Skin epidermis (tissue), 12 donors: ENCODE results near the gene FTL.

Source experiments
- H3K27ac ChIP-seq, 21 experiments: fragments of 200-600 bp; sonication (generic) in 11 of 21; one replicate each; pipeline ENCODE4 v1.5.0; 2020; ENCODE audit warnings: mild to moderate bottlenecking in 3 of 21, inconsistent platforms in 2 of 21, moderate library complexity in 2 of 21
- H3K4me3 ChIP-seq, 7 experiments: fragments of 200-600 bp; sonication (generic) in 2 of 7; one replicate each; pipeline ENCODE4 v1.5.0; 2020; ENCODE audit warnings: inconsistent platforms in 2 of 7, mild to moderate bottlenecking in 2 of 7, moderate library complexity in 1 of 7

Gene FTL

GRCh38 chr19:49014123-49014869 is 49.2 kb downstream of the FTL start:
- Histone ChIP-seq H3K27ac (no peak overlapping the region), H3K4me3 (no peak overlapping the region)

- H3K4me3 ChIP-seq: no peak overlapping the region
- no peak overlapping the region for H3K27ac ChIP-seq
Observed at GRCh38 chr19:49014870-49015255, 49.8 kb downstream of the FTL start.

DNA sequence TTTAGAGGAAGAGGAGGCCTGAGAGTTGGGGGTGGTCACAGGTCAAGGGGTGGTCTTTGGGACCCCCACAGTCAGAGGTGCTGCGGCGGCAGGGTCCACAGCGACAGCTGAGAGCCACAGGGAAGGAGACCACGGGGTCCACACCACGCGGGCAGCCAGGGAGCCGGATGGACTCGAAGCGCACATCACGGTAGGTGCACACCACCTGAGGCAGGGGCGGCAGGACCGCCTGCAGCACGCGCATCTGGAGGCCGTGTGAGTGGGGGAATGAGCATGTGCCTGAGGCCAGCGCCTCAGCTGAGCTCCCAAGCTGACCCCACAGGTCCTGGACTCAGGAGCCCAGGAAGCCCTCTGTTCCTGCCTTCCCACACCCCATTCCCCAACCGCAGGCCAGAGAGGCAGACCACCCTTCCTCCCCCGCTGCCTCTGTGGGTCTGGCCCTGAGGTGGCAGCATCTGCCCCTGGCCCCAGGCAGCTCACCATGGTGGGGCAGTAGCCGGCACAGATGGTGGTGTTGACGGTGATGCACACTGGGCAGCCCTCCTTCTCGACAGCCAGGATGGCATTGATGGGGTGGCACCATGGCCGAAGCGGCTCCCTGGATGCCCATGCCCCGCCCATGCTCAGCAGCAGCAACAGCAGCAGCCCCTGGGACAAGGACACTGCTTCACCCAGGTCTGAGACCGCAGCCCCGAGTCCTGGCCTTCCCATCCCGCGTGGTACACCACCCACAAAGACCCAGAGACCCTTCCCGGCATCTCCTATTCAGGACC is 51.1 kb downstream of the FTL start:
- no peak overlapping the region for H3K4me3 ChIP-seq
- no peak overlapping the region for H3K27ac ChIP-seq
